ENCODE measurements around the gene RACK1.

DNA sequence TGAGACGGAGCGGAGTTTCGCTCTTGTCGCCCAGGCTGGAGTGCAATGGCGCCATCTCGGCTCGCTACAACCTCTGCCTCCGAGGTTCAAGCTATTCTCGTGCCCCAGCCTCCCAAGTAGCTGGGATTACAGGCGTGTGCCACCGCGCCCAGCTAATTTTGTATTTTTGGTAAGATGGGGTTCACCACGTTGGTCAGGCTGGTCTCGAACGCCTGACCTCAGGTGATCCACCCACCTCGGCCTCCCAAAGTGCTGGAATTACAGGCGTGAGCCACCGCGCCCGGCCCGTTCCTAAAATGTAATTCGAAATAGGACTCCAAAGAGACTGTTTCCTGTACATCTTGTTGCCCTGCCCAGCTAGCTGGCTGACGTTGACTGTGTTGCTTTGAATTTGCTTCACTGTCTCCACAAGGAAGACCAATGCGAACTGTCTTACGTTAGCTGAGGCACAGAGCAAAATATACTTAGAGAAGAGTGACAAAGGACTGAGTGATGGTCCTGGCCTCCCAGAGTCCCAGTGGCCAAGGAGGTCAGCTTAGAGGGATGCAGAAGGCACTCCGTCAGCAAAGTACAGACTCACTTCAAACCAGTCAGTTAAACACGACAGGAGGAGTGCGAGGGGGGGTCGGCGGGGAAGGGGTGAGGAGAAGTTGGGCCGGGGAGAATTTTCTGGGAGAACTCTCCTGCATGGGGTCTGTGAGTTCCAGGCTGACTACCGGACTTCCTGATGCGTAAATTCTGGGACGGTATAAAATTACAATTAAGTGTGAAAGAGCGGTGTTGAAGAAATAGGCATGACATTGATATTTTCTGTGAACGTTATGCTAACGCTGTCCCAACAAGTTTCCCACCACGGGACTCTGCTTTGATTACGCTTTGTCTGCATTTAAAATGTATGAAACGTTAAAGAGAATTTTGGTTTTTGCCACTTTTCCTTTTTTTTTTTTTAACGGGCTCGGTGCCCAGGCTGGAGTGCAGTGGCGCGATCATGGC, 27.4 kb downstream of the RACK1 start:
- TF ChIP-seq YY1 (IDR thresholded peaks at IDR 0.05; ENCODE audit: insufficient read depth, insufficient read length) = no peak
- no peak for TF ChIP-seq SUZ12 (IDR thresholded peaks at IDR 0.05; ENCODE audit: extremely low read depth, insufficient read depth, insufficient read length)
